COR-L47 (cell line): Measurements from ENCODE around the gene UFSP1.

ENCODE experiments used
- DNase-seq: peaks from one replicate; lab custom pipeline; 2025; lab: John Stamatoyannopoulos, UW

Gene UFSP1

DNA sequence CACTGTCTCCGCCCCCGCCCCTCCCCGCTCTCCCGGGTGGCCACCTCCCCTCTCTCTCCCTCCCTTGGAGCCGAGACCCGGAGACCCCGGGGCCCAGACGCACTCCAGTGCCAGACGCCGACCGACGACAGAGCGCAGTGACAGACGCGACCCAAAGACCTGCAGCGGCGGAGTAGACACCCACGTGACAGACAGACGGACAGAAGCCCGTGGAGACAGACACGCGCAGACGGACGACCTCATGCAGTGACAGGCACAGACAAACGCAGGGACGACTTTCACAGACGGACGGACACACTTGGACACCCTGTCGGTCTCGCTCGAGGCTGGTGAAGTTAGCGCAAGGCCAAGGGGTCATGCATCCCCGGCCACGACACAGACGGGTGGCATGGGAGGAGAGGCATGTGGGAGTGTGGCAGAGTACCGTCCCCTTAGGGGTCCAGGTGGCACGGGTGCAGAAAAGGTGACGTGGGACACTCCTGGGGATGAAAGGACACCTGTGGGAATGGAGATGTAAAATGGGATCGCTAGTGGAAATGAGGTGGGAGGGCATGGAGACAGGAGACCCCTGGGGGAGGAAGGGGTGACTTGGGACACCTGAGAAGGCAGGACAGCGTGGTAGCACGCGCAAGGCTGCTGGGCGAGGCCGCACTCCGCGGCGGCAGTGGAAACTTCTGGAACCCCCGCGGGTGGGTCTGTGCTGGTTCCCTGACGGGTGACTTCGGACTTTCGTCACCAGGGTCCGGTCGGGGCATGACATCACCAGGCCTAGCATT lies 6.6 kb upstream of the UFSP1 start:
- peak; percentile 23 for DNase-seq

DNA sequence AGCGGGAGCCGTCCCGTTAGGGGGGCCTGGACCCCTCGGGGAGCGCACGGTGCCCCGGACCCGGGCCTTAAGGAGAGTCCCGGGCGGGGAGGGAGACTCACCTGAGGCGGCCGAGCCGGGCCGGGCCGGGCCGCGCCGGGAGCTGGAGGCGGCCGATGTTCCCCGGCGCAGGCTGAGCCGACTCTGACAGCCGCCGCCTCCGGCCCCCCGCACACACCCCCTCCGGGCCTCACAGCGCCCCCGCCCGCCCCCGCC lies 6.1 kb upstream of the UFSP1 start, which contains the start of gene ACHE:
Gene ACHE, minus strand, starts transcription at position 188 of the 255 bp plus-strand sequence. CDS start 1,656 bp downstream, outside the sequence.
- DNase-seq, result no peak

DNA sequence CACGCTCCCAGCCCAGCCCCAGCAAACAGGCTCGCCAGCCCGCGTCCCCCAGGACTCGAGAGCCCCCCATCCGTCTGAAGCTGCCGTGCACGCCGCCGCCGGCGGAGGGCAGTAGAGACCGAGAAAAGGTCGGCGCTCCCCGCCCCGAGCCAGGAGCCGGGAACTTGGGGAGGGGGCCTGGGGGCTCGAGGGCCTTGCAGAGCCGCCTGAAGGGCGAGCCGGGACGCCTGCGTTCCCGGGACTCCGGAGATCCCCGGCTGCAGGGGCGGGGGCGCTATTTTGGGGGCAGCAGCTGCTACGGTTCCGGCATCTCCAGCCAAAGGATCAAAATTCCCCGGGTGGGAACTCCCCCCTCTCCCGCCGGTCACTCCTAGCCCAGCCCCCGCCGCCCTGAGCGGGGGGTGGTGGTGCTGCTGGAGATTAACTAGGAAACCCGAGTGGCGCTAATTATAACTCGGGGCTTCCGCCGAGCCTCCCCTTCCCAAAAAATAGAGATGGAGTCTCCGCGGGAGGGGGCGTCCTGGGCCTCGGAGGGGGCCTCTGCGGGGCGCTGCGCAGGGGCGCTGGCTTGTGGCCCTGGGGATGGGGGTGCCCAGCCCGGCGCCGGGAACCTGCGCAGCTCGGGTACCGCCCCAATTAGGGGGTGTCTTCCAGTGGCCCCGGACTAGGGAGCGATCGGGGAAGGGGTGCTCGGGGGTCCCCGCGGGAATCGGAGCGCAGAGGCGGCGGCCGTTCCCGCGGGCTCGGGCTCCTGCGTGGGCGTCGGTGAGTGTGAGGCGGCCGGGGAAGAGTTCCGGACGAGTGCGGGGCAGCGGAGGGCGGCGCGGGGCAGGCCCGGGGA lies 5.6 kb upstream of the UFSP1 start:
- peak; percentile 25 for DNase-seq

DNA sequence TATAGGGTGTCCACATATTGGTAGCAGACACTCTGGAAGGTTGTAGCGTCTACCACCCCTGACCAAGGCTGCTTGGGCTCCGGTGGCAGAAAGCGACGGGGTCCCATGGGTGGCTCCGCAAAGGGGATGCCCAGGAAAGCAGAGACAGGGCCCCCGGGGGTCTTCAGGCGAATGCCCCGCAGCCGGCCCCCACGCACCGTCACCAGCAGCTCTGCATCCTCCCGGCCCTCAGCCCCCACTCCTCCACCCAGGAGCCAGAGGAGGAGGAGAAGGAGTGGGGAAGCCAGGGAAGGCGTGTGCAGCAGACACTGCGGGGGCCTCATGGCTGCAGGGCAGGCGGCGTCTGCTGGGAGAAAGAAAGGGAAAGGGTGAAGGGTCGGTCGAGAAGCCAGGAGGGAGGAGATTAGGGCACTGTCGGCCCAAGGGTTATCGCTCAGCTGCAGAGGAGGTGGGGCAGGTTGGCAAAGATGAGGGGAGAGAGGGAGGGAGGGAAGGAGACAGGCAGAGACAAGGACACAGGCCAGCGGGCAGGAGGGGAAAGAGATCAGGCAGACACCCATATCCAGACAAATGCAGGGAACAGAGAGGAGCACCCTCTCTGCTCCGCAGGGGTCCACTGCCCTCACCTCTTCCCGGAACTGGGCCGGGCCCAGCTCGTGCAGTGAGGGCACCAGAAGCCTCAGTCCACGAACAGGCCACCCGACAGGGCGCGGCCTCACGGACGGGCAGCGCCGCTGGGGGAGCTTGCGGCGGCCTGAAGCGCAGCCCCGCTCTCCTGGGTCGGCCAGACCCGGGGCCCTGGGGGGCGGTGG lies 4.6 kb upstream of the UFSP1 start:
- no peak for DNase-seq

DNA sequence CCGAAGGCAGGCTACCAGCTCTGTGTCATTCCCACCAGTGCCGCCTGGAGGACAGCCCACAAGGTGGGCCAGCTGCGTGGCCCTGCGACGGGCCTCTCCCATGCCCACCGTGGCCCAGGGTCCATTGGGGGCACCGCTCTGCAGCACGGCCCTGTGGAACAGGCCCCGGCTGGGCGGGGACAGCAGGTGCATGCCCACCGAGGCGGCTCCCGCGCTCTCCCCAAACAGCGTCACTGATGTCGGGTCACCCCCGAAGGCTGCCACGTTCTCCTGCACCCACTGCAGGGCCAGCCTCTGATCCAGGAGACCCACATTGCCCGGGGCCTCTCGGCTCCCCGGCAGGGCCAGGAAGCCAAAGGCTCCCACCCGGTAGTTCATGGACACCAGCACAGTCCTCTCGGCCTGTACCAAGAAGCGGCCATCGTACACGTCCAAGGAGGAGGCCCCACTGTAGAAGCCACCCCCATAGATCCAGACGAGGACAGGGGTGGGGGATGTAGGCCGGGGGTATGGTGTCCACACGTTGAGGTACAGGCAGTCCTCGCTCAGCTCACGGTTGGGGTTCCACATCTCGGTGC lies 3.9 kb upstream of the UFSP1 start:
- DNase-seq, result no peak

DNA sequence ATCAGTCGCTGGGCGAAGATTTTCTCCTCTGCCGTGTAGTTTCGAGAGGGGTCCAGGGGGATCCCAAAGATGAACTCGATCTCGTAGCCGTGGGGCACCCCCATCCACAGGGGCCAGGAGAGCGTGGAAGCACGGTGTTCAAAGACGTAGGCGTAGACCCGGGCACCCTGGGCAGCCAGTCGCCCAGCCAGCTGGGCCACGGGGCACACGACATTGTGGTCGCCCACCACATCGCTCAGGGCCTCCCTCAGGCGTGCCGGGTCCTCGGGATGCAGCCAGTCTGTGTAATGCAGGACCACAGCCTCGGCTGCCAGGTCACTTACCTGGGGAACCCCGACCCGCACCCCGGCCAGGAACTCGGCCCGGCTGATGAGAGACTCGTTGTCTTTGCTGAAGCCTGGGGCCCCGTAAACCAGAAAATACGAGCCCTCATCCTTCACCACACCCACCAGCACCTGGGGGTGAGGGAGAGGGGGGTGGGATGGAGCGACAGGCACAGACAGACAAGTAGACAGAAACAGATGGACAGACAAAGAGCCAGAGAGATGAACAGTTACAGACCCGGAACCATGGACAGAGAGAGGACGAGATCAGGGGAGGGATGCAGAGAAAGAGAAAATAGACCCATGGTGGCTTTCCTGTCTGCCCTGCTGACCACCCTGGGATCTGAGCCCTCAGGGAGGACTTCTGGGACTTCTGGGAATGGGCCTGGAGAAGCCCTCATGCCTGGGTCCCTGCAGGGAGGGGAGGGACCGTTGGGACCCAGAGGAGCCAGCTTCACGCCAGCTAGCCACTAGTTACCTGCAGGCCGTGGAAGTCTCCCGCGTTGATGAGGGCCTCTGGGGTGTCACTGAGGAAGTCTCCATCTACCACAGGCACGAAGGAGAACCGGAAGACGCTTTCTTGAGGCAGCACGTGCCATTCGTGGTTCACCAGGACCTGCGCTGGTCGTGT lies 3.1 kb upstream of the UFSP1 start:
- no peak for DNase-seq

DNA sequence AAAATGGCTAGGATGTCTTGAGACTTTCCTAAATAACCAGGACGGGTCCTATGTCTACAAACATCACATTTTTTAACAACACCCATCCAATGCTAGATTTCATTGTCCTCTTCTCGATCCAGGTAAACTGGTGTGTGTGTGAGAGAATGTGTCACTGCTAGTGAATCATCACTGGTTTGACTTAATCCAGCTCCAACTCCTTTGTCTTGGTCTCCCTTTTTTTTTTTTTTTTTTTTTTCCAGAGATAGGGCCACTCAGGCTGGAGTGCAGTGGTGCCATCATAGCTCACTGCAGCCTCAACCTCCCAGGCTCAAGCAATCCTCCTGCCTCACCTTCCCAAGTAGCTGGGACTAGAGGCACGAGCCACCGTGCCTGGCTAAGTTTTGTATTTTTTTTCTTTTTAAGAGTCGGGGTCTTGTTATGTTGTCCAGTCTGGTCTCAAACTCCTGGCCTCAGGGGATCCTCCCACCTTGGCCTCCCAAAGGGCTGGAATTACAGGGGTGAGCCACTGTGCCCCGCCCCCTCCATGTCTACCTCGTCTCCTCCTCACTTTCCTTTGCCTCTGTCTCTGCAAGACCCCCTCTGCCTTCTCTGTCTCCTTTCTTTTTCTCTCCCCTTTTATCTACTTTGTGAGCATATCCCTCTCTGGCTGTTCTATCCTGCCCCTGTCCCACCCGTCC lies 2.2 kb upstream of the UFSP1 start:
- DNase-seq, result no peak

DNA sequence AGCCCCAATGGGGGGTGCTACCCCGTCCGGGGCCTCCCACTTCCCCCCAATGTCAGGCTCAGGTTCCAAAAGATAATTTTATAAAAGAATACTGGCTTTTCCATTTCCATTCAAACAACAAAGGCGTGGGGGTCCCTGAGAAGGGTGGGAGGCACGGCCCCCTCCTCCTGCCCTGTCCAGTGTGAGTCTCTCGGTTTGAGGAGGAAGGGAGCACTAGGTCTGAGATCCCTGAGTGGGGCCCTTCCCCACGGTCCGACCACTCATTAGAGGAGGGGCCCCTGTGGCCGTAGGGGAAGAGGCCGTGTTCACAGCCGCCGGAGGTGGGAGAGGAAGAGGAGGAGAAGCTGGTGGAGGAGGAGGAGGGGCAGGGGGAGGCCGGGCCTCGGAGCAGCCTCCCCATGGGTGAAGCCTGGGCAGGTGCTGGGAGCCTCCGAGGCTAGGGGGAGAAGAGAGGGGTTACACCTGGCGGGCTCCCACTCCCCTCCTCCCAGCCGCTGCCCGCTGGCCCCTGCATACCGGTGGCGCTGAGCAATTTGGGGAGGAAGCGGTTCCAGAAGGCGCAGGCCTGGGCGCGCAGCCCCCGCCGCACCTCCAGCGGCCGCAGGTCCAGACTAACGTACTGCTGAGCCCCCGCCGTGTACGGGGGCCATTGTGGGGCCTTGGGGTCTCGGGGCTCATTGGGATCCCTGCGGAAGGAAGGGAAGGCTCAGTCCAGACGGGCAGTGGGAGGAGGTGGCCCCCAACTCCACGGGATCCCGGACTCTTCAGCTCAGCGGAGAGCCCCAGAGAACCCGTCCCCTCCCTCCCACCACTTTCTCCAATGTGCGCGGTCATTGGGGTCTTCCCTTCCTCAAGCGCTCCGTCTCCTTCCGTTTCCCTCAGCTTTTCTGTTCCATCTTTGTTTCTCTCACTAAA lies 1.4 kb upstream of the UFSP1 start:
- DNase-seq, result no peak

DNA sequence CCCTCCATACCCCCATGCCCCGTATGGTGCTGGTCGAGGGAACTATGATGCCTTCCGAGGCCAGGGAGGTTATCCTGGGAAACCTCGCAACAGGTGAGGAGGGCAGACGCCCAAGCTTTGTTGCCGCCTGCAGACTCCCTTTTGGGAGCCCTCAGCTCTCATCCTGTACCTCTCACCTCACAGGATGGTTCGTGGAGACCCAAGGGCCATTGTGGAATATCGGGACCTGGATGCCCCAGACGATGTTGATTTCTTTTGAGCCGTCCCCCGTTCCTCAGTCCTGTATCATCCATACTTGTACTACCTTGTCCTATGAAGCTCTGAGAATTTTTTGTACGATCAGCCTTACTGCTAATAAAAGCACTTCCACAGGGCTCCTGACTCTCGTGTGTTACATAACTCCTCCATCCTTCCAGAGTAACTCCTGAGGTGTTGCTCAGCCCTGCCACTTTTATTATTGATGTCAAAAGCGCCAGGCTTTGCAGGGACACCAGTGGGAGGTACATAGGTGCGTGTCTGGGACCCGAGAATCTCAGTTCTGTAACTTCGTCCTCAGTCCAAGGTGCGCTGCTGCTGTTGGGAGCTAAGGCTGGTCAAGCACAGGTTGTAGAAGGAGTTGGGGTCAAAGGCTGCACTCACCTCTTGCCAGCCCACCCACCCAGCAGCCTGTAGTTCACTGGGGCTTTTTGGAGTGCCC lies 1.1 kb downstream of the UFSP1 start:
- no peak for DNase-seq

DNA sequence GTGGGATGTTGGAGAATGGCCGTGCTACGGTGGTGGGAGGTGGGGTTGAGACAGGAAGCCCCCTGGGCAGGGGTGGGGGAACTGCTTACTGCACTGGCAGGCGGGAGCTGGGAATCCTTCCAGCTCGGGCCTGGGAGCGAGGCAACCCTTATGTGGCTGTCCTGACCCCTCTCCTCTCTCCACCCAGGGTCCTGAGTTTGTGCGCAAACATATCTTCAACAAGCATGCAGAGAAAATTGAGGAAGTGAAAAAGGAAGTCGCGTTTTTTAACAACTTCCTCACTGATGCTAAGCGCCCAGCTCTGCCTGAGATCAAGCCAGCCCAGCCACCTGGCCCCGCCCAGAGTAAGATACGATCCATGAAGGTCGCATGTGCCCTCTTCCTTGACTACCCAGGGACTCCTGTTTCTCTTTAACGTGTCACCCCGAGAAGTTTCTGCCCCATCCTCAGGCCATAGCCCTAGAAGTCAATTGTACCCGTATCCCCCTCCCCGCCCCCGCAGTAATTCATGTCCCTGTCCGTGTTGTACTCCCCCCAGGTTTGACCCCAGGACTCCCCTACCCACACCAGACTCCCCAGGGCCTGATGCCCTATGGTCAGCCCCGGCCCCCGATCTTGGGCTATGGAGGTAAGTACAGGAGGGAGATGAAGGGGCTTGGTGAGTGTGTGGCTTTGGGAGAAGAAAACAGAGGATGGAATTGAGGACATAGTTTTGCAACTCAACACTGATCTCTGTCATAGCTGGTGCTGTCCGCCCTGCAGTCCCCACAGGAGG lies 1.8 kb downstream of the UFSP1 start:
- no peak for DNase-seq

DNA sequence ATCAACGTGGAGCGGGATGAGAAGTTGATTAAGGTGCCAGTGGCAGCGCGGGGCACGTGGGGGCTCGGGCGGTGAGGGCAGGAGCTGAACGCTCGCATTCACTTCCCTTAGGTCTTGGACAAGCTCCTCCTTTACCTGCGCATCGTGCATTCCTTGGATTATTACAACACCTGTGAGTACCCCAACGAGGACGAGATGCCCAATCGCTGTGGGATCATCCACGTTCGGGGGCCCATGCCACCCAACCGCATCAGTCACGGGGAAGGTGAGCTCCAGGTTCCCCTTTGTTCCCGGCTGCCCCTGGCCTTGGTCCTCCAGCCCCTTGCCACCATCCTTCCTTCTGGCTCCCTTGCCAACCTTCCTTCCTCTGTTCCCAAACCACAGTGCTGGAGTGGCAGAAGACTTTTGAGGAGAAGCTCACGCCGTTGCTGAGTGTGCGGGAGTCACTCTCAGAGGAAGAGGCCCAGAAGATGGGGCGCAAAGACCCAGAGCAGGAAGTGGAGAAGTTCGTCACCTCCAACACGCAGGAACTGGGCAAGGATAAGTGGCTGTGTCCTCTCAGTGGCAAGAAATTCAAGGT lies 2.5 kb downstream of the UFSP1 start:
- no peak for DNase-seq

DNA sequence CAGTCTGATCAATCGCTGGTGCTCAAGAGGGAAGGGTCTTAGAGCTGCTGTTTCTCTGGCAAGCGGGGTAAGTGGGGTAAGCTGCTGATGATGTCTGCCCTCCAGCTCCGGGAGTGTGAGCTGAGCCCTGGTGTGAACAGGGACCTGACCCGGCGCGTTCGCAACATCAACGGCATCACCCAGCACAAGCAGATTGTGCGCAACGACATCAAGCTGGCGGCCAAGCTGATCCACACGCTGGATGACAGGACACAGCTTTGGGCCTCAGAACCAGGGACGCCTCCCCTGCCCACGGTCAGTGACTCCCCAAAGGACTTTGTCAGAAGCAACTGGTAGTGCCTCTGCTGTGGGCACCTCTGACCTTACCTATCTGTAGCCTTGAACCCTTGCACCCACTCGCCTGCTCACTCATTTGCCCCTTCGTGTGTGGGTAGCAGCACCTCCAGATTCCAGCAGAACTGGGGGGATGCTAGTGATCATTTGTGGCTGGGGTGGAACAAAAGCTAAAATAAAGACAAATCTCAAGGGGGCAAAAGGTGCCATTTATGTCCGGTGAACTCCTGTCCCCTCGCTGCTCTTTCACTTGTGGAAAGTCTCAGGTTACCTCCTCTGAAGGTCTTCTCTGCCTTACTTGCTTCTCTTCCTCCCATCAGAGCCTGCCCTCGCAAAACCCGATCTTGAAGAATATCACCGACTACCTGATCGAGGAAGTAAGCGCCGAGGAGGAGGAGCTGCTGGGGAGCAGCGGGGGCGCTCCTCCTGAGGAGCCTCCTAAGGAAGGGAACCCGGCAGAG lies 3.2 kb downstream of the UFSP1 start:
- no peak for DNase-seq

DNA sequence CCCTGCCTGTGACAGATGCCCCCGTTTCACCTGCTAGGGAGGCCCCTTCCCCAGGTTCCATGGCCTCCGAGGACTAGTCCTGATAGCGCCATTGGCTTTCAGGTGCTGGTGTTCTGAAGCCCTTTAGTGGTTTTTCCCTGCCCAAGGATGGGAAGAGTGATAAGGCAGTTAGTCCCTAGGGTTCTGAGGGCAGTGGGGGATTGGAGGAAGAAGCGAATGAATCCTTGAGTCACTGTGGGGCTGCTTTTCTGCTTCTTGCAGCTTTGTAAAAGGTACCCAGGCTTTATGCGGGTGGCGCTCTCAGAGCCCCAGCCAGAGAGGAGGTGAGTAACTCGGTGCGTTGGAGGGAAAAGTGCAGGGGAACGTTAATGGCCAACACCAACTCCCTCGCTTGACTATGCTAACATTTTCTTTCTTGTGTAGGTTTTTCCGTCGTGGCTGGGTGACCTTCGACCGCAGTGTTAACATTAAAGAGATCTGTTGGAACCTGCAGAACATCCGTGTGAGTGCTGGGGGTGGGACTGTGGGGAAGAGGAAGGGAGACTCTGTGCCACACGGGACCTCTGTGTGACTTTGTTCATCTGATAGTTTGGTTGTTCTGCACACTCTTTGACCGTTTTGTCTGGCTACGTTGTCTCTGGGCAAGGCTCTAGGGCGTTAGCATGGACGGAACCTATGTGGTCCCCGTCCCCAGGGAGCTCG lies 3.9 kb downstream of the UFSP1 start:
- DNase-seq, result no peak

DNA sequence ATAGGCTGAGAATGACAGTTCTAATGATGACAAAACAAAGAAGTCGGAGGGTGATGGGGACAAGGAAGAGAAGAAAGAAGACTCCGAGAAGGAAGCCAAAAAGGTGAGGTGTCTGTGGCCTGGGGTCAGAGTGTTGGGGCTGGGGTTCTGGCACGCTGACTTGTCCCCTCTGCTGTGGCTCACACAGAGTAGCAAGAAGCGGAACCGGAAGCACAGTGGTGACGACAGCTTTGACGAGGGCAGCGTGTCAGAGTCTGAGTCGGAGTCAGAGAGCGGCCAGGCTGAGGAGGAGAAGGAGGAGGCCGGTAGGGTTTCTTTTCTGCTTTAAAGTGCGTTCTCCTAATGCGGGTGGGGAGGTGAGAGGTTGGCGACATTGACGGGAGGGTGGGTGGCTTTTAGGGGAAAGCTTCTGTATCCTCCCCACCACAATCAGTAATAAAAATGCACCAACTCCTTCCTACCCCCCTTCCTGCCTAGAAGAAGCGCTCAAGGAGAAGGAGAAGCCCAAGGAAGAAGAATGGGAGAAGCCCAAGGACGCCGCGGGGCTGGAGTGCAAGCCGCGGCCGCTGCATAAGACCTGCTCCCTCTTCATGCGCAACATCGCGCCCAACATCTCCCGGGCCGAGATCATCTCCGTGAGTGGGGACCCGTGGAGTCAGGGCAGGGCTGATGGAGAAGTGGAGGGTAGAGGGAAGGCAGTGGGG lies 4.6 kb downstream of the UFSP1 start:
- DNase-seq, result no peak

DNA sequence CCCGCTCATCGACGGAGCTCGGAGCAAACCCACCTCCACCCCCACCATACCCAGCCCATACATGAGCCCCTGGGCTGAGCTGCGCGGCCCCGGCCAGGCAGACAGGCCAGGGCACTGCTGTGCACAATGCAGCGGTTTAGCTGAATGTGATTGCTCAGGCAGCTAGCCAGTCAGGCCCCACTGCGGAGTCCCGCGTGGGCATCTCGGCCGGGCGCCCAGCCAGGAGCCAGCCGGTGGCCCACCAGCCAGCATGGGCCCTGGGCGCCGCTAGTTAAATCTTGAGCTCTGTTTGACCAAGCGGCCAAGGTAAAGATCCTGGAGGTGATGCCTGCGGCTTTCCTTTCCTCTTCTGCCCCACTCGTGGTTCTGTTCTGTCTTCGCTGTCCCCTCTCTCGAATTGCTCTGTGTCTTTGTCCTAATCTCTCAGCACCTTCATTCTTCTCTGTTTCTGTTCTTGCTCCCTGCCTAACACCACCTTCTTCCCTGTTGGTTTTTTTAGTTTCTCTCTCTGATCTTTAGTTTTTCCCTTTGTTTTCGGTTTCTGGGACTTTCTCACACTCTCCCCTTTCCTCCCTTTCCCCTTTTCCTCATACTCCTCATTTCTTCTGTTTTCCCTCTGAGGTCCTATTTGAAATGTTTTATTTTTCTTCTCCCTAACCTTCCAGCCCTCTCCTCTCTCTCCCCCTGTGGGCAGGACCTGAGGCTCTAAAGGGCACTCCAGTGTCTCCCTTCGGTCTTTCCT lies 6.6 kb downstream of the UFSP1 start:
- DNase-seq, result no peak
